22Rv1 (cell line): ENCODE results near the gene BMERB1.

Experiments used
- ZFX ChIP-seq: fragments of 450-650 bp; IDR thresholded peaks from 2 replicates; pipeline ENCODE4 v1.6.1; 2017; ENCODE audit warnings: antibody characterized with exemption, borderline replicate concordance
- TF ChIP-seq, protein P1 (sequence below): fragments of 450-650 bp; IDR thresholded peaks from 2 replicates; pipeline ENCODE4 v1.5.1; 2017; ENCODE audit warnings: mild to moderate bottlenecking

DNA sequence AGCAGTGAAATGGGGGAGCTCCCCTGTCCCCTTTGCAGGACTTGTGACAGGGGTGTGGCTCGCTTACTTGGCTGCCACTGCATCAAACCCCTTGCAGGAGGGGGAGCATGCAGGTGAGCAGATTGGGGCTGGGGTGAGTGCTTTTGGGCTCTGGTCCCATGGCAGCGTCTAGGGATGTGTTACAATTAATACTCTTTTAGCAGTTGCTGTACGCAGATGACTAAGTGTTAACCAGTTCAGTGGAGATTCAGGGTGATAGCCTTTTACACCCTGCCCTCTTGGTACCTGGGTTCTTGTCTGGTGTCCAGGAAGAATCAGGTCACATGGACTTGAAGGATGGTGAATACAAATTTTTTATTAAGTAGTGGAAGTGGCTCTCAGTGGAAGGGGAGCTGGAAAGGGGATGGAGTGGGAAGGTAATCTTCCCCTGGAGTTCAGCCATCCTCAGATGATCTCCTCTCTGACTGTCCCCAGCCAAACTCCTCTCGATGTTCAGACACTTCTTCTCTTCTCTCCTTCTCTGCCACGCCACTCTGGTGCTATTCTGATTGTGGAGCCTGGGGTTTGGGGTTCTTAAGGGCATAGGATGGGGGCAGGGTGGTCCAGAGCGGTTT is 108.5 kb downstream of the BMERB1 start:
- TF ChIP-seq, protein P1, sequence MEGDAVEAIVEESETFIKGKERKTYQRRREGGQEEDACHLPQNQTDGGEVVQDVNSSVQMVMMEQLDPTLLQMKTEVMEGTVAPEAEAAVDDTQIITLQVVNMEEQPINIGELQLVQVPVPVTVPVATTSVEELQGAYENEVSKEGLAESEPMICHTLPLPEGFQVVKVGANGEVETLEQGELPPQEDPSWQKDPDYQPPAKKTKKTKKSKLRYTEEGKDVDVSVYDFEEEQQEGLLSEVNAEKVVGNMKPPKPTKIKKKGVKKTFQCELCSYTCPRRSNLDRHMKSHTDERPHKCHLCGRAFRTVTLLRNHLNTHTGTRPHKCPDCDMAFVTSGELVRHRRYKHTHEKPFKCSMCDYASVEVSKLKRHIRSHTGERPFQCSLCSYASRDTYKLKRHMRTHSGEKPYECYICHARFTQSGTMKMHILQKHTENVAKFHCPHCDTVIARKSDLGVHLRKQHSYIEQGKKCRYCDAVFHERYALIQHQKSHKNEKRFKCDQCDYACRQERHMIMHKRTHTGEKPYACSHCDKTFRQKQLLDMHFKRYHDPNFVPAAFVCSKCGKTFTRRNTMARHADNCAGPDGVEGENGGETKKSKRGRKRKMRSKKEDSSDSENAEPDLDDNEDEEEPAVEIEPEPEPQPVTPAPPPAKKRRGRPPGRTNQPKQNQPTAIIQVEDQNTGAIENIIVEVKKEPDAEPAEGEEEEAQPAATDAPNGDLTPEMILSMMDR: no peak
- TF ChIP-seq ZFX: no peak
